ENCODE results near the gene EEFSEC. TPM values are rescaled to one million over a fixed set of nuclear protein-coding genes. Genes with fewer than 3 reads are reported as not detected.

The EEFSEC gene
- total RNA-seq, 3 donors from 2014 or later, result 13.9 to 28.2 (median 19.8) TPM

DNA sequence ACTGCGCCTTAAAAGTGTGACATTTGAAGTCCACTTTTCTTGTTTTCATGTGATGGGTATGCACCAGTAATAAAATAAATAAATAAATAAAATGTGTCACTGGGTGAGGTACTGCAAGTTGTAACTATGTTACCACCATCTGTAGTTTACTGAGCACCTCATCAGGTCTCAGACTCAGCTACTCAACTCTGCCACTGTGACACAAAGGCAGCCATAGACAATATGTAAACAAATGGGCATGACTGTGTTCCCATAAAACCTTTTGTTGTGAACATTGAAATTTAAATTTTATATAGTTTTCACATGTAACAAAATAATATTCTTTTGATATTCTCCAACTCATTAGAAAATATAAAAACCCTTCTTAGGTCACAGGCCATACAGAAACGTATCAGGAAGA, 193.3 kb downstream of the EEFSEC start:
- TF ChIP-seq POLR2A (IDR thresholded peaks at IDR 0.05), result no peak
- TF ChIP-seq, protein P1, sequence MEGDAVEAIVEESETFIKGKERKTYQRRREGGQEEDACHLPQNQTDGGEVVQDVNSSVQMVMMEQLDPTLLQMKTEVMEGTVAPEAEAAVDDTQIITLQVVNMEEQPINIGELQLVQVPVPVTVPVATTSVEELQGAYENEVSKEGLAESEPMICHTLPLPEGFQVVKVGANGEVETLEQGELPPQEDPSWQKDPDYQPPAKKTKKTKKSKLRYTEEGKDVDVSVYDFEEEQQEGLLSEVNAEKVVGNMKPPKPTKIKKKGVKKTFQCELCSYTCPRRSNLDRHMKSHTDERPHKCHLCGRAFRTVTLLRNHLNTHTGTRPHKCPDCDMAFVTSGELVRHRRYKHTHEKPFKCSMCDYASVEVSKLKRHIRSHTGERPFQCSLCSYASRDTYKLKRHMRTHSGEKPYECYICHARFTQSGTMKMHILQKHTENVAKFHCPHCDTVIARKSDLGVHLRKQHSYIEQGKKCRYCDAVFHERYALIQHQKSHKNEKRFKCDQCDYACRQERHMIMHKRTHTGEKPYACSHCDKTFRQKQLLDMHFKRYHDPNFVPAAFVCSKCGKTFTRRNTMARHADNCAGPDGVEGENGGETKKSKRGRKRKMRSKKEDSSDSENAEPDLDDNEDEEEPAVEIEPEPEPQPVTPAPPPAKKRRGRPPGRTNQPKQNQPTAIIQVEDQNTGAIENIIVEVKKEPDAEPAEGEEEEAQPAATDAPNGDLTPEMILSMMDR (IDR thresholded peaks at IDR 0.05), result no peak
- no peak for TF ChIP-seq POLR2AphosphoS5 (IDR thresholded peaks at IDR 0.05)
- no peaks in the 10 kb centered on the region for H3K36me3 ChIP-seq
- H3K27ac ChIP-seq, result no peak overlapping the region
- H3K27me3 ChIP-seq, result no peaks in the 10 kb centered on the region
- H3K9me3 ChIP-seq, result no peaks in the 10 kb centered on the region
- intact Hi-C loops (cut with DNase I; ENCODE audit: low total_unique reads), result no loop called here
- H3K4me3 ChIP-seq, result no peak overlapping the region
- H3K4me1 ChIP-seq, result no peaks in the 10 kb centered on the region
- DNase-seq (ENCODE audit: low spot score in 2 of 2), result no peak

GRCh38 chr3:128347282-128347681, 194.0 kb downstream of the EEFSEC start:
- no peak for TF ChIP-seq POLR2A (IDR thresholded peaks at IDR 0.05)
- TF ChIP-seq POLR2AphosphoS5 (IDR thresholded peaks at IDR 0.05), result no peak
- TF ChIP-seq, protein P1 (IDR thresholded peaks at IDR 0.05), result no peak
- H3K9me3 ChIP-seq, result no peaks in the 10 kb centered on the region
- no peak overlapping the region for H3K27ac ChIP-seq
- DNase-seq (ENCODE audit: low spot score in 2 of 2), result no peak
- H3K4me1 ChIP-seq, result no peaks in the 10 kb centered on the region
- intact Hi-C loops (cut with DNase I; ENCODE audit: low total_unique reads), result no loop called here
- H3K36me3 ChIP-seq, result no peaks in the 10 kb centered on the region
- no peak overlapping the region for H3K4me3 ChIP-seq
- H3K27me3 ChIP-seq, result no peaks in the 10 kb centered on the region

DNA sequence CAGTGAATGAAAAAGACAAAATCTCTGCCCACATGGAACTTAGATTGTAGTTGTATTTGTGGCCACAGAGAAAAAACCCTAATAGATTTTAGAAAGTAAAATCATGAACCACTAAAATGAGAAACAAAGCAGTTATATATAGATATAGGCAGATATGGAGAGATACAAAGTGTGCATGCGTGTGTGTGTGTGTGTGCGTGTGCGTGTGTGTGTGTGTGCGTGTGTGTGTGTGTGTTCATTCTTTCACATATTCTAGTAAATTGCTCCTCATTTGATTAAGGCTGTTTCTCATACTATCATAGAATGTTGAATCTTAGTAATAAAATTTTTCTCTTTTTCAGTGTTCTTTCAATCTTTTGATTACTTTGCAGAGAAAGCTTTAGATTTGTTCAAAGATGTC, 194.8 kb downstream of the EEFSEC start:
- no peaks in the 10 kb centered on the region for H3K4me1 ChIP-seq
- no peaks in the 10 kb centered on the region for H3K27me3 ChIP-seq
- H3K27ac ChIP-seq, result no peak overlapping the region
- no peak for DNase-seq (ENCODE audit: low spot score in 2 of 2)
- intact Hi-C loops (cut with DNase I; ENCODE audit: low total_unique reads), result no loop called here
- H3K36me3 ChIP-seq, result no peaks in the 10 kb centered on the region
- TF ChIP-seq POLR2AphosphoS5 (IDR thresholded peaks at IDR 0.05), result no peak
- TF ChIP-seq POLR2A (IDR thresholded peaks at IDR 0.05), result no peak
- no peak overlapping the region for H3K4me3 ChIP-seq
- H3K9me3 ChIP-seq, result no peaks in the 10 kb centered on the region

DNA sequence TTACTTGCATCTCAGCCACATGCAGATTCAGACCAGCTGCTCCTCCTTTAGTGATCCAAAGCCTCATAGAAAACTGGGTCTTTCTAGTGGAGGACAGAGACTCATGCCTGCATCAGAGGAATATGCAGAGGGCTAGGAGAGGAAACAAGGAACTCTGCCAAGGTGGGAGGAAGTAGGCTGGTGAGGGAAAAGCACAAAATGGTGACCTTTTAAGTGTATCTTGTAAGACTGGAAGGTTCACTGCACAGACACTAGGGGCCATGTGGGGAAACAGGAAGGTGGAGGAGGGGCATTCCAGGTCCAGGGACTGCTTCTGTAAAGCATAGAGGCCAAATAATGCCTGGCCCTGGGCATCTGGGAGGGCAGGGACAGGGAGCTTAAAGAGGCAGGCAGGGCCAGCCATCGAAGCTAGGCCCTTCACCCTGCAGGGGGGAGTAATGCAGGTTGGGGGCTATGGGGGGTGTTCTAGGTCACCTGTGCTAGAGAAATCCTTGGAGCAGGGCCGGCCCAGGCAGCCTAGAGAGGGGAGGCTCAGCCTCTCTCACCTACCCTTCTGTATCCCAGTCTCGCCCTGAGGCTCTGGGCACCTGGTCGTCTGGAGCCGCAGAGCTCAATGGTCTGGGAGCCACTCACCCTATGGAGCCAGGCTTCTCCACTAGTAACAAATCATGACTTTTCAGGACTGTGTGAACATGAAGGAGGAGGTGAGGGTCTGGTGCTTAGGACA, 195.7 kb downstream of the EEFSEC start:
- Histone ChIP-seq H3K4me3 (no peak overlapping the region), H3K36me3 (no peaks in the 10 kb centered on the region), H3K4me1 (no peaks in the 10 kb centered on the region), H3K27ac (no peak overlapping the region), H3K27me3 (no peaks in the 10 kb centered on the region), H3K9me3 (no peaks in the 10 kb centered on the region)
- intact Hi-C loops (cut with DNase I; ENCODE audit: low total_unique reads), result no loop called here
- TF ChIP-seq POLR2A (IDR thresholded peaks at IDR 0.05) (no peak), POLR2AphosphoS5 (IDR thresholded peaks at IDR 0.05) (no peak)
- TF ChIP-seq, protein P1 (IDR thresholded peaks at IDR 0.05), result no peak
- no peak for DNase-seq (ENCODE audit: low spot score in 2 of 2)

- Histone ChIP-seq H3K27me3 (no peaks in the 10 kb centered on the region), H3K4me3 (no peak overlapping the region), H3K36me3 (no peaks in the 10 kb centered on the region), H3K4me1 (no peaks in the 10 kb centered on the region), H3K27ac (peak overlapping the region in 1 of 2 donors; percentile 45), H3K9me3 (no peaks in the 10 kb centered on the region)
- TF ChIP-seq, protein P1 (IDR thresholded peaks at IDR 0.05), result no peak
- TF ChIP-seq POLR2A (IDR thresholded peaks at IDR 0.05) (no peak), POLR2AphosphoS5 (IDR thresholded peaks at IDR 0.05) (no peak)
- DNase-seq (ENCODE audit: low spot score in 2 of 2), result no peak
- intact Hi-C loops (cut with DNase I; ENCODE audit: low total_unique reads), result no loop called here
Observed at GRCh38 chr3:128349963-128350599, 196.8 kb downstream of the EEFSEC start.

All from breast epithelium (tissue), 4 donors.